Large intestine (tissue), 3 donors: ENCODE results near the gene HRH3. TPM values are rescaled to one million over a fixed set of nuclear protein-coding genes. Genes with fewer than 3 reads are reported as not detected.

Experiments used
- DNase-seq, 2 donors: peaks; one replicate each; pipeline versions ENCODE4 v3.0.0 to v3.0.0-alpha.2; 2013
- H3K27ac ChIP-seq: one replicate; pipeline ENCODE4 v1.5.1; 2013; ENCODE audit warnings: low read length
- H3K27me3 ChIP-seq: 2 replicates; pipeline ENCODE4 v1.6.1; 2013; ENCODE audit warnings: low read length; ENCODE audit not compliant: control insufficient read depth, insufficient read depth
- H3K36me3 ChIP-seq: 2 replicates; pipeline ENCODE4 v1.6.1; 2013; ENCODE audit warnings: low read length; ENCODE audit not compliant: control insufficient read depth, insufficient read depth
- H3K4me1 ChIP-seq: one replicate; pipeline ENCODE4 v1.6.1; 2013; ENCODE audit warnings: low read length; ENCODE audit not compliant: control insufficient read depth, insufficient read depth
- H3K4me3 ChIP-seq: one replicate; pipeline ENCODE4 v1.5.1; 2013; ENCODE audit warnings: low read length
- H3K9me3 ChIP-seq: one replicate; pipeline ENCODE4 v1.6.1; 2013; ENCODE audit warnings: mild to moderate bottlenecking, low read depth, low read length, moderate library complexity; ENCODE audit not compliant: control insufficient read depth
- WGBS: methylation state at CpG from one replicate; pipeline ENCODE4 v1.1.5; 2013; ENCODE audit warnings: low lambda C conversion rate; ENCODE audit not compliant: insufficient coverage; 5-methylcytosine and 5-hydroxymethylcytosine counted together
- polyA plus RNA-seq: library from polyadenylated mRNA; unstranded; fragments of 120-200 nt; gene quantifications from one replicate; pipeline ENCODE4 v1.2.1, GENCODE V29; 2013

Gene HRH3
- polyA plus RNA-seq, 1 donor, result 0.33 TPM

DNA sequence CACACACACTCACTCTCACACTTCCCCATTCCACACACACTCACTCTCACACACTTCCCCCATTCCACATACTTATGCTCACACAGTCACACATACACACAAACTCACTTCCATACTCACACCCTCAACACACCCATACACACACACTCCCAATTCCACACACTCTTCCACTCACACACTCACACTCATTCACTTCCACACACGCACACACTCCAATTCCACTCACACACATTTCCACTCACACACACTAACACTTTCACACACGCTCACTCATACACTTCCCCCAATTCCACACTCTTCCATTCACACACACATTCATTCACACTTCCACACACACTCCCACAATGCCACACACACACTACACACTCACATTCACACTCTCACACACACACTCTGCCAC, 10.2 kb upstream of the HRH3 start:
- Histone ChIP-seq H3K4me3 (no peak overlapping the region), H3K36me3 (no peaks in the 10 kb centered on the region), H3K27me3 (peaks cover 24% of the 10 kb centered on the region), H3K4me1 (no peaks in the 10 kb centered on the region), H3K27ac (no peak overlapping the region), H3K9me3 (no peaks in the 10 kb centered on the region)
- 100% methylated on average over 1 of the region's 2 CpGs for WGBS
- DNase-seq, result no peak

DNA sequence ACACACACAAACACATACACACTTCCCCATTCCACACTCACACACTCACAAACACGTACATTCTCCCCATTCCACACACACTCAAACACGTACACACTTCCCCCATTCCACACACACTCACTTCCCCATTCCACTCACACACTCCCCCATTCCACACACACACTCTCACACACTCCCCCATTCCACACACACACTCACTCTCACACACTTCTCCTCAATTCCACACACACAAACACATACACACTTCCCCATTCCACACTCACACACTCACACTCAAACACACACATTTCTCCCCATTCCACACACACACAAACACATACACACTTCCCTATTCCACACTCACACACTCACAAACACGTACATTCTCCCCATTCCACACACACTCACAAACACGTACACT, 9.6 kb upstream of the HRH3 start:
- no peak overlapping the region for H3K4me3 ChIP-seq
- no peak overlapping the region for H3K27ac ChIP-seq
- no peaks in the 10 kb centered on the region for H3K9me3 ChIP-seq
- peaks cover 29% of the 10 kb centered on the region for H3K27me3 ChIP-seq
- H3K36me3 ChIP-seq, result no peaks in the 10 kb centered on the region
- H3K4me1 ChIP-seq, result no peaks in the 10 kb centered on the region
- 67% methylated on average over 4 of the region's 4 CpGs for WGBS
- DNase-seq, result no peak

DNA sequence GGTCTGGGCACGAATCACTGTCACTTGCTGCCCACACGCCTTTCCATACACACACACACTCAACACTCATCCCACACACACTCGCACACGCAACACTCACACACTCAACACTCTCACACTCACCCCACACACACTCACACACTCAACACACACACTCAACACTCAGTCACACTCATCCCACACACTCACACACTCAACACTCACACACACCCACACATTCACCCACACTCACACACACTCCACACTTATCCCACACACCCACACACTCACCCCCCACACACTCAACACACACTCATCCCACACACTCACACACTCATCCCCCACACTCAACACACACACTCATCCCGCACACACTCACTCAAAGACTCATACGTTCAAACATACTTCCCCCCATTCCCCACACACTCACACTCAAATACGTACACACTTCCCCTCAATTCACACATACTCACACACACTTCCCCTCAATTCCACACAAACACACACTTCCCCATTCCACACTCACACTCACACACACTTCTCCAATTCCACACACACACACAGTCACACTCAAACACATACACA, 9.0 kb upstream of the HRH3 start:
- 83% methylated on average over 1 of the region's 7 CpGs for WGBS
- Histone ChIP-seq H3K9me3 (no peaks in the 10 kb centered on the region), H3K36me3 (no peaks in the 10 kb centered on the region), H3K4me1 (no peaks in the 10 kb centered on the region), H3K27ac (no peak overlapping the region), H3K27me3 (peaks cover 35% of the 10 kb centered on the region), H3K4me3 (no peak overlapping the region)
- DNase-seq, result no peak

DNA sequence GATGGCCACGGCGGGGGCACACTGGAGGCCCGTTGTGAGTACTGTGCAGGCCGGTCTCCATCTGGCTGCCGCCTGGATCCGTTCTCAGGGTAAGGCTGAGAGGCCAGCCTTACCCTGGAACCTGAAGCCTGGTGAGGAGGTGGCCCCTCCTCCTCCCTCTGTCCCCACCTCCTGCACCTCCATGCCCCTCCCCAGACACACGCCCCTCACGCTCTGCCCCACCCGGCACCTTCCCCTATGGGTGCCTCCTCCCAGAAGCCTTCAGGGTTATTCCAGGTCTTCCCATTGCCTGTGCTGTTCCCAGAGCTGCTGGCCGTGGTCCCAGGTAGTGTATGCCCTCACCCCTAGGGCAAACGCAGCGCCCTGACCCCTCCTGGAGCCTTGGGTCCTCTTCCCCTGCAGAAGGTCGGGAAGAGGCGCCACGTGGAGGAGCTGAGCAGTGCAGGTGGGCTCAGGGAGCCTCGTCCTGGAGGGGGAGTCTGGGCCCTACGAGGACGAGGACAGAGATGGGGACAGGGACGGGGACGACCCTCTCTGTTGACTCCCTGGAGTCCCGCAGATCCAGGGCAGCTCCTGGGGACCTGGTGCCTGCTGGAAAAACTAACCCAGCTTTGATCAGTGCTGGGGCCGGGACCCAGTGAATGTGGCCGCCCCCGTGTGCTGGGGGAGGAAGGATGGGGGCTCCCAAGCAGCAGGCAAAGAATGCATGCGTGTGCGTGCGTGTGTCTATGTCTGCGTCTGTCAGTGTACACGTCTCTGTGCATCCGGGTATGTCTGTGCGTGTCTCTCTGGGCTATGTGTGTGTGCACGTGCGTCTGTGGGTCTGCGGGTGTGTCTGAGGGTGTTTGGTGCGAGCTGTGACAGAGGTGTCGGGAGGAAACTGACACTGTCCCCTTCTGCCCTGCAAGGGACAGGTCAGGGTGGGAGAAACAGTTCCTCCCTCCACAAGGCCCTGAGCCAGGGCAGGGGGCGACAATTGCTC, 8.2 kb upstream of the HRH3 start:
- WGBS, result no CpG with 5 or more reads among the region's 37 CpGs
- no peak overlapping the region for H3K27ac ChIP-seq
- no peak overlapping the region for H3K4me3 ChIP-seq
- DNase-seq, result no peak
- H3K9me3 ChIP-seq, result no peaks in the 10 kb centered on the region
- peaks cover 42% of the 10 kb centered on the region for H3K27me3 ChIP-seq
- H3K36me3 ChIP-seq, result no peaks in the 10 kb centered on the region
- no peaks in the 10 kb centered on the region for H3K4me1 ChIP-seq

DNA sequence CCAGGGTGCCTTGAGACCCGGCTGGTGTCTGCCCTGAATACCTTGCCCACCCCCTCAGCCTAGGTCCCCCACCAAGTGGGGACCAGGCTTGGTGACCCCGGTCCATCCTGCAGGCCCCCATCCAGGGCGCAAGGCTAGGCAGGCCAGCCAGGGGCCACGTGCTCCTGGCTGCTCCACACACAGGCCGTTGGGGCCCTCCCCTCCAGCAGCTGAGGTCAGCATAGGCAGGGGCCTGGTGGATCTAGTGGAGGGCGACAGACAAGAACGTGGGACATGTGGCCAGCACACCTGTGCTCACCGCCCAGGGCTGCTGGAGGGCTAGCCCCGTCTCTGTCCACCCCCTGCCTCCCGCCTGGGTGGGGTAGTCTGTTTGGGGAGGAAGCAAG, 7.5 kb upstream of the HRH3 start:
- WGBS, result no CpG with 5 or more reads among the region's 10 CpGs
- no peak for DNase-seq
- H3K4me3 ChIP-seq, result no peak overlapping the region
- no peak overlapping the region for H3K27ac ChIP-seq
- H3K9me3 ChIP-seq, result no peaks in the 10 kb centered on the region
- H3K36me3 ChIP-seq, result no peaks in the 10 kb centered on the region
- no peaks in the 10 kb centered on the region for H3K4me1 ChIP-seq
- H3K27me3 ChIP-seq, result peaks cover 49% of the 10 kb centered on the region

DNA sequence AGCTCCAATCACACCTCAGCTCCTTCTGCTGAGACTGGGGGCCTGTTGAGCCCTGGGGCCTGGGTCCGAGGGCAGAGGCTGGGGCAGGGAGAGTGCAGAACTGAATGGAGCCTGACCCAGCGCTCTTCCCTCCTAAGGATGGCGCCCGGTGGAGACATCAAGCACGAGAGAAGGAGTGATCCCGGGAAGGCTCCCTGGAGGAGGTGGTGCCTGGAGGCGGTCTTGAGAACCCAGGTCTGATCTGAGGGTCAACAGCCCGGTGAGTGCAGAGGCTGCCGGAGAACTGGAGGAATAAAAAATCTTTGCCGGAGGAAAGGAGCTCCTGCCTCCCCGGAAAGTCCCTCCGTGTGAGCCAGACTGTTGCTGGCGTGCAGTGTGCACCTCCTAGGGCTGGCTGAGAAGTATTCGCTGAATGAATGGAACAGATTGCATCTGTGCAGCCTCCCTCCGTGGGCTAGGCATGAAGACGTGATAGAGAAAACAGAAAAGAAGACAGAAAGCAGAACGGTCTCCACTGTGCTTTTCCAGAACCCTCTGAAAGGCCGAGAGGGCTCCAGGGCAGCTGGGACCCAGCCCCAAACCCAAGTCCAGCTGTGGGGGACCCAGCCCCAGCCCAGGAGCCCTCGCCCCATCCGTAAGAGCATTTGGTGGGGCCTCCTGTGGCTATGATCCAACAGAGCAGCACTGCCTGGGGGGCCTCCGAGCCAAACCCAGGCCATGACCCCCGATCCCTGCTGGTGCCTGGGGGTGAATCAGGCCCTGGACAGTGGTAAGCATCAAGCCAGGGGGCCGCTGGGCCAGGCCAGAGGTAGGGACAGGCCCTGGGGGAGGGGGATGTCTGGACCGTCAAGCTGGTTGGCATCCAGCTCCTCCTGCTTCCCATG, 6.9 kb upstream of the HRH3 start:
- peaks cover 55% of the 10 kb centered on the region for H3K27me3 ChIP-seq
- no peaks in the 10 kb centered on the region for H3K36me3 ChIP-seq
- no peak overlapping the region for H3K4me3 ChIP-seq
- no peak overlapping the region for H3K27ac ChIP-seq
- WGBS, result no CpG with 5 or more reads among the region's 24 CpGs
- DNase-seq, result no peak
- no peaks in the 10 kb centered on the region for H3K9me3 ChIP-seq
- no peaks in the 10 kb centered on the region for H3K4me1 ChIP-seq

DNA sequence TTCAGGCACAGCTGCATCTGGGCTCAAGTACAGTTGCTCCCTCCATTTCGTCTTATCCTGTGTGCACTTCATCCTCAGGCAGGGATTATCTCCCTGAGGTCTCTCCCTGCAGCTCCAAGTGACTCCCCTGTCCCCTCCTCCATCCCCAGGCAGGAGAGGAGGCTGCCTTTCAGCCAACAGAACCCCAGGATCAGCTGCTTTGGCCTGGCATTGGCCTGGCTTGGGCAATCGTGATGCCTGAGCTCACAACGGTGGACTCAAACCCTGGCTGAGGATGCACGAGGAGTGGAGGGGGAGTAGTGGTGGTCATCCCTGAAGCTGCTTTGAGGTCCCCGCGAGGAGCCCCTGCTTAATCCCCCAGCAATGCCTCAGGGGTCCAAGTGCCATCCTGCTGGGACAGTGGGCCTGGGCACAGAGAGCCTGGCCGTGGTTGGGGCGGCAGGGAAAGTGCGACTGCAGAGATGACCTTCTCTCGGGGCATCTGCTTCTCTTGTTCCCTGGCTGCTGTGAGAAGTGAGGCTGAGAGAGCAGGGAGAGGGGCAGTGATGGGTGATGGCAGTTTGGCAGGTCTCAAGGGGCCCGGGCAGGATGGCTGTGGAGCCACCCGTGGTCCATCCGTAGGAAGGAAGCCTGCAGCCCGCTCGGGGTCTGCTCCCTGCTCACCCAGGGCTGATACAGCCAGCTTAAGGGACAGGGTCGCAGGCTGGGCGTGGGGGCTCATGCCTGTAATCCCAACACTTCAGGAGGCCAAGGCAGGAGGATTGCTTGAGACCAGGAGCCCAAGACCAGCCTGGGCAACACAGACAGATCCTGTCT, 6.0 kb upstream of the HRH3 start:
- Histone ChIP-seq H3K4me1 (no peaks in the 10 kb centered on the region), H3K36me3 (no peaks in the 10 kb centered on the region), H3K9me3 (no peaks in the 10 kb centered on the region), H3K27ac (no peak overlapping the region), H3K27me3 (peaks cover 64% of the 10 kb centered on the region), H3K4me3 (no peak overlapping the region)
- WGBS, result no CpG with 5 or more reads among the region's 17 CpGs
- no peak for DNase-seq

DNA sequence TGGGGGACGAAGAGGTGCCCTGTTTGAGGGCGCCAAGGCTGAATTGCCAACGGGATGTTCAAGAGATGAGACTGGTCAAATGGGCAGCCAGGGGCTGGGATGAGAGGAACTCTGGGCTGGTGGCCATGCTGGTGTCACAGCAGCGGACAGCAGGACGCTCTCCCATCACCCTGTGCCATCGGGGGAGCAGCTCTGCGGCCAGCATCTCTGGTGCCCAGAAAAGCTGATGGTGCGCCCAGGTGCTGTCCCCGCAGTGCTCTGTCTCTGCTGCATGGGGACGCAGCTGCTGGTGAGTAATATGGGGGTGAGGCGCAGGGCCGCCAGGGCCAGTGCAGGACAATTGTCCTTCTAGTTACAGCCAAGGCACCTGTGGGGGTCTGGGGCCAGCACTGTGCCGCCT, 4.9 kb upstream of the HRH3 start:
- Histone ChIP-seq H3K27me3 (peaks cover 72% of the 10 kb centered on the region), H3K27ac (no peak overlapping the region), H3K4me1 (peaks cover 6% of the 10 kb centered on the region), H3K36me3 (no peaks in the 10 kb centered on the region), H3K4me3 (no peak overlapping the region), H3K9me3 (peaks cover 4% of the 10 kb centered on the region)
- no peak for DNase-seq
- no CpG with 5 or more reads among the region's 13 CpGs for WGBS

DNA sequence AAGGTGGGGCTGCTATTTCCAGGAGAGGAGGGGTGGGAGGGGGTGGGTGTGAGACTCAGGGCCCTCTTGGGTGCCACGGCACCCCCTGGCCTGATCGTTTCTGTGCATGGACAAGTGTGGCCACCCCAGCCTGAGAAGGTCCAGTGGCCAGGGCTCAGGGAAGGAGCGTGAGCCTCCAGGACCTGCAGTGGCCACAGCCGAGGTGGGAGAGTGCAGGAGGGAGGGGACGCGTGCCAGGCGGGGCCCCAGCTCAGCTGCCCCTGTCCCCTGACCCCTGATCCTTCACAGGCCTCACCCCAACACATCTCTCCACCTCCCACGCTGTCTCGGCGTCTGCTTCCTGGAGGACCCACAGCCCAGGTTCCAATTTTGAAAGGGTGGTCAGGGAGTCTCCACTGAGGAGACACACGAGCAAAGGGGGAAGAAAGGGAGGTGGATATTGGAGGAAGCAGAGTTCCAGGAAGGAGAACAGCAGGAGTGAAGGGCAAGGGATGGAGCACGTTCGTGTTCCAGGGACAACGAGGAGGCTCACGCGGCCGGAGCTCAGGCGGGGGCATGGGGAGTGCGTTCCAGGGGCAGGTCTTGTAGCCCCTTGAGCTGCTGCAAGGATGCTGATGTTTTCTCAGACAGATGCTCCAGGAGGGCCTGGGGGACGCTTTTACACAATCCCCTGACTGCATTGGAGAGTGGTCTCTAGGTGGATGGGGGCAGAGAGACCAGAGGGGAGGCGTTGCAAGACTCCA, 4.2 kb upstream of the HRH3 start:
- H3K9me3 ChIP-seq, result peaks cover 4% of the 10 kb centered on the region
- no peak overlapping the region for H3K4me3 ChIP-seq
- DNase-seq, result no peak
- no CpG with 5 or more reads among the region's 21 CpGs for WGBS
- H3K27me3 ChIP-seq, result peaks cover 76% of the 10 kb centered on the region
- no peaks in the 10 kb centered on the region for H3K36me3 ChIP-seq
- H3K27ac ChIP-seq, result no peak overlapping the region
- H3K4me1 ChIP-seq, result peaks cover 9% of the 10 kb centered on the region
